ENCODE measurements around the gene CLASP2.
"Not testable (repeated sequence)": the region's sequence is repeated elsewhere in the genome, so short reads cannot be mapped to it uniquely, and the experiment has no call there.

Gene CLASP2

GRCh38 chr3:33690341-33690740, 27.7 kb downstream of the CLASP2 start:
- in situ Hi-C loops (cut with MboI; ENCODE audit: low sequenced_read_pairs): no loop called here

- in situ Hi-C loops (cut with MboI; ENCODE audit: low sequenced_read_pairs): no loop called here
Observed at GRCh38 chr3:33687406-33688010, 30.5 kb downstream of the CLASP2 start.

GRCh38 chr3:33682770-33683169, 35.3 kb downstream of the CLASP2 start:
- in situ Hi-C loops (cut with MboI; ENCODE audit: low sequenced_read_pairs): no loop called here

- in situ Hi-C loops (cut with MboI; ENCODE audit: low sequenced_read_pairs): no loop called here
Observed at GRCh38 chr3:33681667-33682066, 36.4 kb downstream of the CLASP2 start.

- in situ Hi-C loops (cut with MboI; ENCODE audit: low sequenced_read_pairs): no loop called here
Observed at GRCh38 chr3:33678073-33678472, 40.0 kb downstream of the CLASP2 start.

- in situ Hi-C loops (cut with MboI; ENCODE audit: low sequenced_read_pairs): not testable (repeated sequence)
Observed at GRCh38 chr3:33673436-33673835, 44.6 kb downstream of the CLASP2 start.

- in situ Hi-C loops (cut with MboI; ENCODE audit: low sequenced_read_pairs): no loop called here
Observed at GRCh38 chr3:33668618-33669017, 49.4 kb downstream of the CLASP2 start.

GRCh38 chr3:33665294-33665693, 52.8 kb downstream of the CLASP2 start:
- in situ Hi-C loops (cut with MboI; ENCODE audit: low sequenced_read_pairs): no loop called here

- in situ Hi-C loops (cut with MboI; ENCODE audit: low sequenced_read_pairs): no loop called here
Observed at GRCh38 chr3:33664195-33664594, 53.9 kb downstream of the CLASP2 start.

- in situ Hi-C loops (cut with MboI; ENCODE audit: low sequenced_read_pairs): no loop called here
Observed at GRCh38 chr3:33663042-33663441, 55.0 kb downstream of the CLASP2 start.

GRCh38 chr3:33659856-33660434, 58.1 kb downstream of the CLASP2 start:
- in situ Hi-C loops (cut with MboI; ENCODE audit: low sequenced_read_pairs): no loop called here

GRCh38 chr3:33658991-33659848, 58.8 kb downstream of the CLASP2 start:
- in situ Hi-C loops (cut with MboI; ENCODE audit: low sequenced_read_pairs): no loop called here

- in situ Hi-C loops (cut with MboI; ENCODE audit: low sequenced_read_pairs): no loop called here
Observed at GRCh38 chr3:33658621-33658990, 59.4 kb downstream of the CLASP2 start.

- in situ Hi-C loops (cut with MboI; ENCODE audit: low sequenced_read_pairs): no loop called here
Observed at GRCh38 chr3:33658039-33658438, 60.0 kb downstream of the CLASP2 start.

- in situ Hi-C loops (cut with MboI; ENCODE audit: low sequenced_read_pairs): no loop called here
Observed at GRCh38 chr3:33652736-33653135, 65.3 kb downstream of the CLASP2 start.

GRCh38 chr3:33651101-33651500, 67.0 kb downstream of the CLASP2 start:
- in situ Hi-C loops (cut with MboI; ENCODE audit: low sequenced_read_pairs): not testable (repeated sequence)

- in situ Hi-C loops (cut with MboI; ENCODE audit: low sequenced_read_pairs): no loop called here
Observed at GRCh38 chr3:33650495-33650894, 67.6 kb downstream of the CLASP2 start.

GRCh38 chr3:33648793-33649192, 69.3 kb downstream of the CLASP2 start:
- in situ Hi-C loops (cut with MboI; ENCODE audit: low sequenced_read_pairs): no loop called here

GRCh38 chr3:33646406-33646805, 71.6 kb downstream of the CLASP2 start:
- in situ Hi-C loops (cut with MboI; ENCODE audit: low sequenced_read_pairs): no loop called here

- in situ Hi-C loops (cut with MboI; ENCODE audit: low sequenced_read_pairs): no loop called here
Observed at GRCh38 chr3:33645060-33645647, 72.9 kb downstream of the CLASP2 start.

- in situ Hi-C loops (cut with MboI; ENCODE audit: low sequenced_read_pairs): no loop called here
Observed at GRCh38 chr3:33644582-33644981, 73.5 kb downstream of the CLASP2 start.

- in situ Hi-C loops (cut with MboI; ENCODE audit: low sequenced_read_pairs): no loop called here
Observed at GRCh38 chr3:33642806-33643205, 75.2 kb downstream of the CLASP2 start.
